K562 (cell line): ENCODE data around the gene MDC1. TPM values are rescaled to one million over a fixed set of nuclear protein-coding genes. Genes with fewer than 3 reads are reported as not detected.

Experiments
- ATAC-seq: fragments of 200-7000 bp; cut with Tn5 transposase; 3 replicates; pipeline ENCODE4 v1.9.1; 2020; ENCODE audit warnings: moderate library complexity
- BruUV-seq: library from RNA; stranded (reverse); fragments of 400-500 nt; replicated peaks from 2 replicates; lab custom pipeline; 2021; lab: Mats Ljungman, UMichigan
- CTCF ChIA-PET: fragments of 300-600 bp; formaldehyde crosslinking; extraction: SDS; loops from one replicate; lab custom pipeline; 2021; ENCODE audit warnings: low intra/inter-chr PET ratio; lab: Yijun Ruan, JAX
- POLR2A ChIA-PET: fragments of 300-600, 350-650 bp; sonication (Branson Sonifier 250); formaldehyde crosslinking; extraction: SDS; loops from one replicate; lab custom pipeline; 2021; ENCODE audit warnings: antibody characterized with exemption, inconsistent platforms; lab: Yijun Ruan, JAX
- DNase-seq, 4 experiments: peaks; one replicate each; pipeline versions ENCODE4 v3.0.0 to v3.0.0-alpha.2; 2011 to 2018; ENCODE audit warnings: low spot score in 3 of 4, mixed read lengths in 3 of 4; ENCODE audit errors: extremely low read depth in 1 of 4
- FAIRE-seq: peaks from 2 replicates; lab custom pipeline; 2011; peaks lifted over from hg19 to GRCh38; lab: Jason Lieb, UNC
- H2AFZ ChIP-seq: 2 replicates; pipeline ENCODE4 v1.6.0; 2011; ENCODE audit warnings: low read depth, low read length, control low read depth, inconsistent platforms
- H3K27ac ChIP-seq: fragments of 200-600 bp; 3 replicates; pipeline ENCODE4 v1.8.0; 2011; ENCODE audit warnings: low read depth, mild to moderate bottlenecking, control low read depth, inconsistent platforms, low read length, moderate library complexity, mixed read lengths; ENCODE audit errors: extremely low read depth
- H3K27me3 ChIP-seq, 2 experiments: fragments of 300-600 bp in 1 of 2; 2 replicates in 1 of 2; 3 replicates in 1 of 2; pipeline versions ENCODE4 v1.6.0 to v1.8.0; 2011; ENCODE audit warnings: inconsistent platforms in 2 of 2, low read length in 2 of 2, mild to moderate bottlenecking in 1 of 2, mixed read lengths in 1 of 2, moderate library complexity in 1 of 2; ENCODE audit not compliant: control insufficient read depth in 2 of 2, insufficient read depth in 2 of 2
- H3K36me3 ChIP-seq: fragments of 300-600 bp; 3 replicates; pipeline ENCODE4 v1.8.0; 2011; ENCODE audit warnings: mild to moderate bottlenecking, low read length, inconsistent platforms; ENCODE audit not compliant: control insufficient read depth, insufficient read depth
- H3K4me1 ChIP-seq, 2 experiments: fragments of 200-600 bp in 1 of 2; replicated peaks in 1 of 2; 2 replicates in 1 of 2; 3 replicates in 1 of 2; pipeline versions ENCODE4 v1.5.1 to v1.8.0; 2011; ENCODE audit warnings: inconsistent platforms in 2 of 2, low read length in 2 of 2, mild to moderate bottlenecking in 1 of 2, mixed read lengths in 1 of 2, moderate library complexity in 1 of 2; ENCODE audit not compliant: control insufficient read depth in 2 of 2, insufficient read depth in 2 of 2
- H3K4me2 ChIP-seq: 2 replicates; pipeline ENCODE4 v1.6.1; 2011; ENCODE audit warnings: low read length, control low read depth, inconsistent platforms, mixed read lengths; ENCODE audit not compliant: insufficient read depth
- H3K4me3 ChIP-seq: fragments of 200-600 bp; sonication (generic), shearing (Covaris generic); 2 replicates; pipeline ENCODE4 v1.5.1; 2016; ENCODE audit warnings: control low read depth, inconsistent platforms
- H3K79me2 ChIP-seq: fragments of 200-600 bp; 3 replicates; pipeline ENCODE4 v1.8.0; 2011; ENCODE audit warnings: low read length, inconsistent platforms; ENCODE audit not compliant: control insufficient read depth, insufficient read depth
- H3K9ac ChIP-seq, 2 experiments: 2 replicates each; pipeline versions ENCODE4 v1.6.0 to v1.6.1; 2011; ENCODE audit warnings: low read depth in 2 of 2, low read length in 2 of 2, control low read depth in 1 of 2, inconsistent platforms in 1 of 2, mild to moderate bottlenecking in 1 of 2, mixed read lengths in 1 of 2; ENCODE audit not compliant: insufficient read depth in 1 of 2
- H3K9me1 ChIP-seq: one replicate; pipeline ENCODE4 v1.6.0; 2011; ENCODE audit warnings: inconsistent platforms, mild to moderate bottlenecking, low read length, moderate library complexity; ENCODE audit not compliant: control insufficient read depth, insufficient read depth
- H3K9me3 ChIP-seq: replicated peaks from 2 replicates; pipeline ENCODE4 v1.5.1; 2011; ENCODE audit warnings: low read depth, low read length, inconsistent platforms; ENCODE audit not compliant: control insufficient read depth, insufficient read depth
- H4K20me1 ChIP-seq: replicated peaks from 2 replicates; pipeline ENCODE4 v1.6.1; 2011; ENCODE audit warnings: low read length, inconsistent platforms, mixed read lengths; ENCODE audit not compliant: control insufficient read depth, insufficient read depth
- ASH1L ChIP-seq: fragments of 450-650 bp; IDR thresholded peaks from 2 replicates; pipeline ENCODE4 v1.6.1; 2018; ENCODE audit warnings: borderline replicate concordance, mild to moderate bottlenecking, low read depth; ENCODE audit not compliant: partially characterized antibody
- BCL6 ChIP-seq: fragments of 250-450 bp; sonication (Bioruptor Pico); IDR thresholded peaks from 2 replicates; pipeline ENCODE4 v1.4.0; 2020
- CBX8 ChIP-seq: fragments of 200-600 bp; sonication (generic); IDR thresholded peaks from 2 replicates; pipeline ENCODE4 v1.6.1; 2012; ENCODE audit warnings: borderline replicate concordance, mixed run types, low read depth, mild to moderate bottlenecking, moderate library complexity, mixed read lengths, low read length, control low read depth, inconsistent platforms; ENCODE audit not compliant: poor library complexity, severe bottlenecking; ENCODE audit errors: extremely low read depth
- SAFB2 ChIP-seq: fragments of 200-400 bp; formaldehyde crosslinking; IDR thresholded peaks from 2 replicates; pipeline ENCODE4 v1.6.1; 2018; ENCODE audit warnings: borderline replicate concordance, low read length, low read depth, moderate library complexity; ENCODE audit not compliant: severe bottlenecking
- TBP ChIP-seq: optimal IDR thresholded peaks from 2 replicates; pipeline ENCODE3; 2011; ENCODE audit warnings: low read depth, low read length, improper control_type of control experiment
- THRAP3 ChIP-seq: fragments of 450-650 bp; IDR thresholded peaks from 2 replicates; pipeline ENCODE4 v1.6.1; 2016; ENCODE audit warnings: mild to moderate bottlenecking, inconsistent platforms, borderline replicate concordance
- U2AF2 ChIP-seq: fragments of 200-400 bp; formaldehyde crosslinking; optimal IDR thresholded peaks from 2 replicates; pipeline ENCODE3; 2017; ENCODE audit warnings: low read depth, mild to moderate bottlenecking, low read length
- ZBTB8A ChIP-seq: fragments of 450-650 bp; IDR thresholded peaks from 2 replicates; pipeline ENCODE4 v1.6.1; 2018; ENCODE audit warnings: mild to moderate bottlenecking, moderate library complexity; ENCODE audit not compliant: partially characterized antibody
- ZNF217 ChIP-seq: sonication (generic); formaldehyde crosslinking; IDR thresholded peaks from 2 replicates; pipeline ENCODE4 v1.8.0; 2022; ENCODE audit warnings: mild to moderate bottlenecking, missing genetic modification reagents
- ZNF274 ChIP-seq: IDR thresholded peaks from 2 replicates; pipeline ENCODE4 v1.6.1; 2011; ENCODE audit warnings: low read depth, mild to moderate bottlenecking, low read length, moderate library complexity, borderline replicate concordance
- WGBS: fragments of 100-300 bp; shearing (Covaris generic); methylation state at CpG from one replicate; pipeline ENCODE4 v1.1.6; 2016; ENCODE audit warnings: low coverage, mixed read lengths; ENCODE audit not compliant: insufficient coverage; ENCODE audit errors: missing lambda C conversion rate; 5-methylcytosine and 5-hydroxymethylcytosine counted together
- in situ Hi-C: fragments of 300-500 bp; cut with MboI; formaldehyde crosslinking; loops from 4 replicates; pipeline ENCODE4 v1.15.0; 2018; ENCODE audit warnings: inconsistent platforms, mixed read lengths
- intact Hi-C: fragments of 100-400 bp; cut with micrococcal nuclease; formaldehyde crosslinking; loops from 2 replicates; pipeline ENCODE4 v1.14.2; 2022
- polyA plus RNA-seq, 8 experiments: library from polyadenylated mRNA; depleted of rRNA in 4 of 8; stranded (reverse) in 5 of 8; unstranded in 3 of 8; fragments of >200 nt; fragmentation: Nextera tagmentation in 2 of 8; fragmentation: Illumina TruSeq in 1 of 8; extraction: Ambion mirVana in 2 of 8; extraction: Trizol in 1 of 8; gene quantifications; 2 replicates each; pipeline versions ENCODE4 v1.2.1 to v1.2.3, GENCODE V29; 2011 to 2014; ENCODE audit warnings: inconsistent platforms in 1 of 8, missing spikeins in 1 of 8
- total RNA-seq, 7 experiments: library from RNA; depleted of rRNA in 6 of 7; stranded (reverse); fragments of >200 nt in 6 of 7; fragmentation: Illumina TruSeq in 2 of 7; extraction: Trizol in 2 of 7; gene quantifications; 2 replicates each; pipeline versions ENCODE4 v1.2.1 to v1.2.3, GENCODE V29; 2011 to 2021; ENCODE audit warnings: low replicate concordance in 1 of 7
- TF ChIP-seq, protein P1 (sequence below): sonication (generic); formaldehyde crosslinking; IDR thresholded peaks from 2 replicates; pipeline ENCODE4 v1.8.1; 2023; ENCODE audit warnings: mild to moderate bottlenecking, missing genetic modification reagents
- TF ChIP-seq, protein P2 (sequence below): sonication (generic); formaldehyde crosslinking; IDR thresholded peaks from 2 replicates; pipeline ENCODE4 v1.8.0; 2023; ENCODE audit warnings: mild to moderate bottlenecking, missing genetic modification reagents

MDC1 gene
- total and polyA plus RNA-seq, 9 of the 15 experiments (the other 6 are each of a cell fraction or from before 2014, with no cell fraction given), result 8.2 to 114 (median 20.0) TPM

DNA sequence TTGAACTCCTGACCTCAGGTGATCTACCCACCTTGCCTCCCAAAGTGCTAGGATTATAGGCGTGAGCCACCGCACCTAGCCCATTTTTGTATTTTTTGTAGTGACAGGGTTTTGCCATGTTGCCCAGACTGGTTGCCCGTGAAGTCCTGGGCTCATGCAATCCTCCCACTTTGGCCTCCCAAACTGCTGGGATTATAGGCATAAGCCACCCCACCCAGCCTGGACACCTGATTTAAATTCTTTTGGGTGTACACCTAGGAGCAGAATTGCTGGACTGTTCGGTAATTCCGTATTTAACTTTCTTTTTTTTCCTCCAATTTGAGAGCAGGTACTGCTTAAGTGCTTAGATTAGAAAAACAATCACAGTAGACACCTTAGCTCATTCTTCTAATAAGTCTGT, 20.6 kb downstream of the MDC1 start:
- in situ Hi-C loops (no loop called here), intact Hi-C loops (no loop called here)
- H3K79me2 ChIP-seq, result no peaks in the 10 kb centered on the region
- H2AFZ ChIP-seq, result no peak overlapping the region
- ChIA-PET POLR2A (interaction anchor here (1.2 to 23.5 kb wide), 3 partner anchors 8 to 81 kb away, joined by 5 to 524 read pairs (median 6); partner anchors contain the start of genes MDC1 and TUBB), CTCF (no interaction called here)
- no peak overlapping the region for H3K27ac ChIP-seq
- H3K4me2 ChIP-seq, result no peak overlapping the region
- peaks cover 13% of the 10 kb centered on the region for H3K36me3 ChIP-seq
- ATAC-seq, result no peak
- H3K9me3 ChIP-seq, result no peaks in the 10 kb centered on the region
- DNase-seq, result no peak
- no TSS peak for BruUV-seq
- no peak for FAIRE-seq
- H3K4me3 ChIP-seq, result no peak overlapping the region
- no peaks in the 10 kb centered on the region for H3K9me1 ChIP-seq
- H3K4me1 ChIP-seq, result peaks cover 3 to 6% of the 10 kb centered on the region in 2 experiments; a peak in 4 of 5 replicates
- no peak overlapping the region for H3K9ac ChIP-seq
- no peaks in the 10 kb centered on the region for H3K27me3 ChIP-seq
- H4K20me1 ChIP-seq, result no peaks in the 10 kb centered on the region
- WGBS, result 79% methylated on average over 5 of the region's 5 CpGs
- TF ChIP-seq TBP (no peak), ZNF274 (no peak), THRAP3 (no peak), CBX8 (no peak), ZNF217 (CRISPR knock-in tag) (no peak), BCL6 (CRISPR knock-in tag) (no peak), U2AF2 (no peak), SAFB2 (no peak), ZBTB8A (no peak), ASH1L (no peak)
- TF ChIP-seq, protein P1, sequence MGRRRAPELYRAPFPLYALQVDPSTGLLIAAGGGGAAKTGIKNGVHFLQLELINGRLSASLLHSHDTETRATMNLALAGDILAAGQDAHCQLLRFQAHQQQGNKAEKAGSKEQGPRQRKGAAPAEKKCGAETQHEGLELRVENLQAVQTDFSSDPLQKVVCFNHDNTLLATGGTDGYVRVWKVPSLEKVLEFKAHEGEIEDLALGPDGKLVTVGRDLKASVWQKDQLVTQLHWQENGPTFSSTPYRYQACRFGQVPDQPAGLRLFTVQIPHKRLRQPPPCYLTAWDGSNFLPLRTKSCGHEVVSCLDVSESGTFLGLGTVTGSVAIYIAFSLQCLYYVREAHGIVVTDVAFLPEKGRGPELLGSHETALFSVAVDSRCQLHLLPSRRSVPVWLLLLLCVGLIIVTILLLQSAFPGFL (CRISPR knock-in tag), result no peak
- TF ChIP-seq, protein P2, sequence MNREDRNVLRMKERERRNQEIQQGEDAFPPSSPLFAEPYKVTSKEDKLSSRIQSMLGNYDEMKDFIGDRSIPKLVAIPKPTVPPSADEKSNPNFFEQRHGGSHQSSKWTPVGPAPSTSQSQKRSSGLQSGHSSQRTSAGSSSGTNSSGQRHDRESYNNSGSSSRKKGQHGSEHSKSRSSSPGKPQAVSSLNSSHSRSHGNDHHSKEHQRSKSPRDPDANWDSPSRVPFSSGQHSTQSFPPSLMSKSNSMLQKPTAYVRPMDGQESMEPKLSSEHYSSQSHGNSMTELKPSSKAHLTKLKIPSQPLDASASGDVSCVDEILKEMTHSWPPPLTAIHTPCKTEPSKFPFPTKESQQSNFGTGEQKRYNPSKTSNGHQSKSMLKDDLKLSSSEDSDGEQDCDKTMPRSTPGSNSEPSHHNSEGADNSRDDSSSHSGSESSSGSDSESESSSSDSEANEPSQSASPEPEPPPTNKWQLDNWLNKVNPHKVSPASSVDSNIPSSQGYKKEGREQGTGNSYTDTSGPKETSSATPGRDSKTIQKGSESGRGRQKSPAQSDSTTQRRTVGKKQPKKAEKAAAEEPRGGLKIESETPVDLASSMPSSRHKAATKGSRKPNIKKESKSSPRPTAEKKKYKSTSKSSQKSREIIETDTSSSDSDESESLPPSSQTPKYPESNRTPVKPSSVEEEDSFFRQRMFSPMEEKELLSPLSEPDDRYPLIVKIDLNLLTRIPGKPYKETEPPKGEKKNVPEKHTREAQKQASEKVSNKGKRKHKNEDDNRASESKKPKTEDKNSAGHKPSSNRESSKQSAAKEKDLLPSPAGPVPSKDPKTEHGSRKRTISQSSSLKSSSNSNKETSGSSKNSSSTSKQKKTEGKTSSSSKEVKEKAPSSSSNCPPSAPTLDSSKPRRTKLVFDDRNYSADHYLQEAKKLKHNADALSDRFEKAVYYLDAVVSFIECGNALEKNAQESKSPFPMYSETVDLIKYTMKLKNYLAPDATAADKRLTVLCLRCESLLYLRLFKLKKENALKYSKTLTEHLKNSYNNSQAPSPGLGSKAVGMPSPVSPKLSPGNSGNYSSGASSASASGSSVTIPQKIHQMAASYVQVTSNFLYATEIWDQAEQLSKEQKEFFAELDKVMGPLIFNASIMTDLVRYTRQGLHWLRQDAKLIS (CRISPR knock-in tag), result no peak
